Sigmoid colon (tissue), 7 donors: ENCODE measurements around the gene CALHM2. TPM values are rescaled to one million over a fixed set of nuclear protein-coding genes. Genes with fewer than 3 reads are reported as not detected.

Experiments
- DNase-seq: peaks from one replicate; pipeline ENCODE4 v3.0.0-alpha.2; 2019
- H3K27ac ChIP-seq, 4 donors: fragments of 200-600 bp; sonication (generic); one replicate each; pipeline ENCODE4 v1.5.1; 2016 to 2019; ENCODE audit warnings: mild to moderate bottlenecking in 1 of 4
- H3K27me3 ChIP-seq, 3 donors: fragments of 200-600 bp; sonication (generic); one replicate each; pipeline ENCODE4 v1.5.1; 2019; ENCODE audit warnings: mild to moderate bottlenecking in 1 of 3
- H3K36me3 ChIP-seq, 4 donors: fragments of 200-600 bp; sonication (generic); one replicate each; pipeline ENCODE4 v1.5.1; 2016 to 2019
- H3K4me1 ChIP-seq, 4 donors: fragments of 200-600 bp; sonication (generic); one replicate each; pipeline ENCODE4 v1.5.1; 2017 to 2019
- H3K4me3 ChIP-seq, 4 donors: fragments of 200-600 bp; sonication (generic); one replicate each; pipeline ENCODE4 v1.5.1; 2017 to 2019; ENCODE audit warnings: mild to moderate bottlenecking in 2 of 4, moderate library complexity in 1 of 4
- H3K9me3 ChIP-seq, 4 donors: fragments of 200-600 bp in 3 of 4; sonication (generic) in 3 of 4; one replicate each; pipeline versions ENCODE4 v1.5.1 to v1.6.1; 2013 to 2019
- CTCF ChIP-seq, 4 experiments: fragments of 450-650 bp in 3 of 4; fragments of 200-600 bp in 1 of 4; IDR thresholded peaks; one replicate each; pipeline ENCODE4 v1.5.1; 2016 to 2019; ENCODE audit warnings: antibody characterized with exemption in 4 of 4, mild to moderate bottlenecking in 3 of 4, moderate library complexity in 2 of 4
- EP300 ChIP-seq, 4 donors: sonication (generic); formaldehyde crosslinking; IDR thresholded peaks; one replicate each; pipeline ENCODE4 v1.6.1; 2017; ENCODE audit warnings: antibody characterized with exemption in 4 of 4
- POLR2A ChIP-seq, 2 donors: fragments of 450-650 bp; IDR thresholded peaks; one replicate each; pipeline ENCODE4 v1.6.1; 2016; ENCODE audit warnings: antibody characterized with exemption in 2 of 2, mild to moderate bottlenecking in 2 of 2, moderate library complexity in 2 of 2
- POLR2AphosphoS5 ChIP-seq, 4 donors: sonication (generic); formaldehyde crosslinking; IDR thresholded peaks; one replicate each; pipeline ENCODE4 v1.6.1; 2017; ENCODE audit warnings: antibody characterized with exemption in 4 of 4
- WGBS, 2 donors: extraction: QIAGEN DNeasy Blood & Tissue Kit; methylation state at CpG; one replicate each; pipeline ENCODE4 v1.1.7; 2013; 5-methylcytosine and 5-hydroxymethylcytosine counted together
- intact Hi-C: fragments of 100-400 bp; cut with DNase I; formaldehyde crosslinking; loops from one replicate; pipeline ENCODE4 v1.15.1; 2023
- polyA plus RNA-seq, 3 donors: library from polyadenylated mRNA; stranded (reverse); fragments of 200-250 nt; gene quantifications; one replicate each; pipeline ENCODE4 v1.2.3, GENCODE V29; 2013
- total RNA-seq, 4 donors: library from RNA; depleted of rRNA; stranded (reverse); fragments of >200 nt; gene quantifications; one replicate each; pipeline ENCODE4 v1.1.0, GENCODE V29; 2016
- donor health status: healthy with polysubstance abuse.
- donor health status: Bipolar disorder and iron deficiency.
- donor health status: healthy.

The CALHM2 gene
- total and polyA plus RNA-seq, 7 donors, result 5.5 to 55.4 (median 27.4) TPM

- no peaks in the 10 kb centered on the region for H3K9me3 ChIP-seq
- 36 to 71% methylated on average over 5 of the region's 5 CpGs for WGBS, 2 donors
- H3K4me3 ChIP-seq, result no peak overlapping the region
- H3K27me3 ChIP-seq, result peaks cover 6 to 37% (median 9%) of the 10 kb centered on the region in 3 donors
- H3K27ac ChIP-seq, result no peak overlapping the region
- peaks cover 0 to 6% (median 5%) of the 10 kb centered on the region in 4 donors for H3K4me1 ChIP-seq
- TF ChIP-seq EP300 (IDR thresholded peaks at IDR 0.05), result no peak
- no peak for TF ChIP-seq POLR2AphosphoS5 (IDR thresholded peaks at IDR 0.05)
- no peak for TF ChIP-seq POLR2A (IDR thresholded peaks at IDR 0.05)
- TF ChIP-seq CTCF (IDR thresholded peaks at IDR 0.05), result no peak
- H3K36me3 ChIP-seq, result no peaks in the 10 kb centered on the region
- DNase-seq, result no peak
- intact Hi-C loops, result no loop called here
Measured at GRCh38 chr10:103498936-103499638, 46.9 kb upstream of the CALHM2 start.

GRCh38 chr10:103497161-103497915 lies 45.2 kb upstream of the CALHM2 start:
- Histone ChIP-seq H3K4me3 (no peak overlapping the region), H3K9me3 (no peaks in the 10 kb centered on the region), H3K4me1 (peaks cover 0 to 24% (median 22%) of the 10 kb centered on the region in 4 donors), H3K27ac (no peak overlapping the region), H3K27me3 (peaks cover 9 to 47% (median 16%) of the 10 kb centered on the region in 3 donors), H3K36me3 (no peaks in the 10 kb centered on the region)
- no peak for TF ChIP-seq EP300 (IDR thresholded peaks at IDR 0.05)
- no peak for TF ChIP-seq POLR2AphosphoS5 (IDR thresholded peaks at IDR 0.05)
- intact Hi-C loops, result no loop called here
- DNase-seq, result no peak
- WGBS, 2 donors, result 92 to 93% methylated on average over 8 of the region's 8 CpGs

- Histone ChIP-seq H3K4me1 (peaks cover 0 to 34% (median 31%) of the 10 kb centered on the region in 4 donors), H3K27ac (no peak overlapping the region), H3K27me3 (peaks cover 9 to 43% (median 16%) of the 10 kb centered on the region in 3 donors), H3K36me3 (no peaks in the 10 kb centered on the region), H3K4me3 (no peak overlapping the region), H3K9me3 (no peaks in the 10 kb centered on the region)
- intact Hi-C loops, result no loop called here
- DNase-seq, result no peak
- TF ChIP-seq CTCF (IDR thresholded peaks at IDR 0.05), result no peak
- TF ChIP-seq EP300 (IDR thresholded peaks at IDR 0.05), result no peak
- no peak for TF ChIP-seq POLR2A (IDR thresholded peaks at IDR 0.05)
- TF ChIP-seq POLR2AphosphoS5 (IDR thresholded peaks at IDR 0.05), result no peak
- WGBS, 2 donors, result 94 to 95% methylated on average over 3 of the region's 3 CpGs
Measured at GRCh38 chr10:103495321-103495720, 43.2 kb upstream of the CALHM2 start.

GRCh38 chr10:103493916-103494877 lies 42.0 kb upstream of the CALHM2 start:
- Histone ChIP-seq H3K4me3 (peak overlapping the region; percentile 5 to 60 (median 51)), H3K27me3 (peaks cover 9 to 42% (median 16%) of the 10 kb centered on the region in 3 donors), H3K27ac (no peak overlapping the region), H3K36me3 (no peaks in the 10 kb centered on the region), H3K4me1 (peaks cover 0 to 34% (median 31%) of the 10 kb centered on the region in 4 donors), H3K9me3 (no peaks in the 10 kb centered on the region)
- intact Hi-C loops, result loop anchor here (5.0 kb wide), 1 partner anchor 63 kb away; no protein-coding TSS in a partner anchor
- TF ChIP-seq EP300 (IDR thresholded peaks at IDR 0.05) (no peak), POLR2A (IDR thresholded peaks at IDR 0.05) (no peak), CTCF (IDR thresholded peaks at IDR 0.05) (no peak), POLR2AphosphoS5 (IDR thresholded peaks at IDR 0.05) (no peak)
- WGBS, 2 donors, result 2% methylated on average over 91 to 92 of the region's 92 CpGs
- DNase-seq, result no peak
